ENCODE measurements around the gene PPM1A. TPM values are rescaled to one million over a fixed set of nuclear protein-coding genes. Genes with fewer than 3 reads are reported as not detected.

Gene PPM1A
- total and polyA plus RNA-seq, 2 donors (not counting 3 experiments of a cell fraction or from before 2014, with no cell fraction given), result 14.1 to 33.9 TPM

- intact Hi-C loops (cut with micrococcal nuclease), result no loop called here
- no peak overlapping the region for H2AFZ ChIP-seq (ENCODE audit: low read depth, low read length)
Observed at GRCh38 chr14:60346706-60347105, 97.7 kb downstream of the PPM1A start.

More at GRCh38 chr14:60346706-60347105, 97.7 kb downstream of the PPM1A start:
- Histone ChIP-seq H3K4me3 (replicated peaks in 1 of 3; ENCODE audit: insufficient read depth in 1 of 3, low read depth in 1 of 3, low read length in 3 of 3) (no peak overlapping the region), H3K4me1 (ENCODE audit: control insufficient read depth, extremely low read depth, insufficient read depth, low read length) (peaks cover 4% of the 10 kb centered on the region), H4K20me1 (replicated peaks; ENCODE audit: control insufficient read depth, extremely low read depth, insufficient read depth, low read length) (no peaks in the 10 kb centered on the region), H3K9me1 (replicated peaks; ENCODE audit: control insufficient read depth, extremely low read depth, insufficient read depth, low read length) (no peaks in the 10 kb centered on the region), H3K9ac (replicated peaks; ENCODE audit: extremely low read depth, insufficient read depth, low read length) (no peak overlapping the region), H3K4me2 (ENCODE audit: insufficient read depth, low read length) (no peak overlapping the region), H3K36me3 (ENCODE audit: control insufficient read depth in 2 of 2, extremely low read depth in 1 of 2, insufficient read depth in 2 of 2, low read length in 2 of 2) (no peaks in the 10 kb centered on the region), H3K27ac (ENCODE audit: insufficient read depth, low read depth, low read length) (no peak overlapping the region), H3K9me3 (replicated peaks; ENCODE audit: control insufficient read depth, insufficient read depth, low read length) (no peaks in the 10 kb centered on the region), H3K79me2 (ENCODE audit: control insufficient read depth, insufficient read depth, low read length) (no peaks in the 10 kb centered on the region), H3K27me3 (ENCODE audit: control insufficient read depth in 2 of 2, insufficient read depth in 2 of 2, low read length in 2 of 2) (peaks cover 7 to 20% of the 10 kb centered on the region in 2 experiments)
- ChIA-PET CTCF (interaction anchor here (1.0 to 2.8 kb wide), 7 partner anchors 13 to 939 kb away, joined by 3 to 12 read pairs (median 7); no protein-coding TSS in a partner anchor), POLR2A (no interaction called here)
- TF ChIP-seq EZH2 (IDR thresholded peaks at IDR 0.05; ENCODE audit: borderline replicate concordance, low read depth, low read length, severe bottlenecking) (no peak), JUN (IDR thresholded peaks at IDR 0.05; ENCODE audit: borderline replicate concordance, insufficient read depth, insufficient read length, low read depth) (no peak), MYC (IDR thresholded peaks at IDR 0.05; ENCODE audit: low read depth, low read length) (no peak), POLR2A (IDR thresholded peaks at IDR 0.05; ENCODE audit: low read depth, low read length) (no peak), POLR2AphosphoS5 (IDR thresholded peaks at IDR 0.05; ENCODE audit: insufficient read depth, low read depth, low read length) (no peak), FOS (IDR thresholded peaks at IDR 0.05; ENCODE audit: borderline replicate concordance, insufficient read depth, low read length) (no peak), GATA2 (IDR thresholded peaks at IDR 0.05; ENCODE audit: insufficient read depth, insufficient read length, low read depth, low read length) (no peak)
- TF ChIP-seq, protein P1, sequence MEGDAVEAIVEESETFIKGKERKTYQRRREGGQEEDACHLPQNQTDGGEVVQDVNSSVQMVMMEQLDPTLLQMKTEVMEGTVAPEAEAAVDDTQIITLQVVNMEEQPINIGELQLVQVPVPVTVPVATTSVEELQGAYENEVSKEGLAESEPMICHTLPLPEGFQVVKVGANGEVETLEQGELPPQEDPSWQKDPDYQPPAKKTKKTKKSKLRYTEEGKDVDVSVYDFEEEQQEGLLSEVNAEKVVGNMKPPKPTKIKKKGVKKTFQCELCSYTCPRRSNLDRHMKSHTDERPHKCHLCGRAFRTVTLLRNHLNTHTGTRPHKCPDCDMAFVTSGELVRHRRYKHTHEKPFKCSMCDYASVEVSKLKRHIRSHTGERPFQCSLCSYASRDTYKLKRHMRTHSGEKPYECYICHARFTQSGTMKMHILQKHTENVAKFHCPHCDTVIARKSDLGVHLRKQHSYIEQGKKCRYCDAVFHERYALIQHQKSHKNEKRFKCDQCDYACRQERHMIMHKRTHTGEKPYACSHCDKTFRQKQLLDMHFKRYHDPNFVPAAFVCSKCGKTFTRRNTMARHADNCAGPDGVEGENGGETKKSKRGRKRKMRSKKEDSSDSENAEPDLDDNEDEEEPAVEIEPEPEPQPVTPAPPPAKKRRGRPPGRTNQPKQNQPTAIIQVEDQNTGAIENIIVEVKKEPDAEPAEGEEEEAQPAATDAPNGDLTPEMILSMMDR (IDR thresholded peaks at IDR 0.05; ENCODE audit: extremely low read depth in 1 of 2, insufficient read depth in 1 of 2, low read depth in 1 of 2, low read length in 2 of 2), result no peak
- TF ChIP-seq, protein P2, sequence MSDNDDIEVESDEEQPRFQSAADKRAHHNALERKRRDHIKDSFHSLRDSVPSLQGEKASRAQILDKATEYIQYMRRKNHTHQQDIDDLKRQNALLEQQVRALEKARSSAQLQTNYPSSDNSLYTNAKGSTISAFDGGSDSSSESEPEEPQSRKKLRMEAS (IDR thresholded peaks at IDR 0.05; ENCODE audit: insufficient read depth, insufficient read length), result no peak
- no TSS peak for BruUV-seq (replicated peaks)
- dilution Hi-C loops (cut with MboI; ENCODE audit: extremely low pct_ligation_motif_present, low sequenced_read_pairs), result no loop called here
- FAIRE-seq (peak; percentile 35), DNase-seq (ENCODE audit: low read depth, low spot score) (peak; percentile 72)
